Brain microvascular endothelial cell (primary cell): ENCODE data around the gene ADD3.

Experiments
- DNase-seq: peaks from one replicate; pipeline ENCODE4 v3.0.0-alpha.2; 2020
- H3K27ac ChIP-seq: fragments of 250-450 bp; sonication (Bioruptor Pico); 2 replicates; pipeline ENCODE4 v1.5.1; 2020; ENCODE audit warnings: mild to moderate bottlenecking, moderate library complexity
- H3K27me3 ChIP-seq: fragments of 250-450 bp; sonication (Bioruptor Pico); replicated peaks from 2 replicates; pipeline ENCODE4 v1.5.1; 2020; ENCODE audit warnings: mild to moderate bottlenecking
- H3K36me3 ChIP-seq: fragments of 250-450 bp; sonication (Bioruptor Pico); replicated peaks from 2 replicates; pipeline ENCODE4 v1.5.1; 2020; ENCODE audit warnings: mild to moderate bottlenecking
- H3K4me3 ChIP-seq: 2 replicates; pipeline ENCODE4 v1.5.1; 2011; ENCODE audit warnings: low read depth, mild to moderate bottlenecking, control low read depth, low read length, moderate library complexity
- CTCF ChIP-seq: IDR thresholded peaks from 2 replicates; pipeline ENCODE4 v1.5.1; 2011; ENCODE audit warnings: low read depth, mild to moderate bottlenecking, moderate library complexity, low read length, control low read depth, inconsistent platforms; ENCODE audit errors: missing control alignments
- in situ Hi-C: cut with HindIII; loops from 2 replicates; pipeline ENCODE4 v1.10.0; 2017; ENCODE audit warnings: low sequenced_read_pairs, low pct_ligation_motif_present

The ADD3 gene

GRCh38 chr10:110101464-110102144 is 93.8 kb downstream of the ADD3 start:
- Histone ChIP-seq H3K36me3 (peaks cover 3% of the 10 kb centered on the region), H3K27me3 (no peaks in the 10 kb centered on the region), H3K4me3 (no peak overlapping the region), H3K27ac (no peak overlapping the region)
- in situ Hi-C loops = no loop called here
- no peak for TF ChIP-seq CTCF
- no peak for DNase-seq

GRCh38 chr10:110103921-110104461 is 96.2 kb downstream of the ADD3 start:
- no peak overlapping the region for H3K4me3 ChIP-seq
- H3K27me3 ChIP-seq = no peaks in the 10 kb centered on the region
- peaks cover 3% of the 10 kb centered on the region for H3K36me3 ChIP-seq
- in situ Hi-C loops = no loop called here
- TF ChIP-seq CTCF = no peak
- DNase-seq = no peak
- no peak overlapping the region for H3K27ac ChIP-seq

GRCh38 chr10:110105873-110106272 is 98.1 kb downstream of the ADD3 start:
- no peak for DNase-seq
- TF ChIP-seq CTCF = no peak
- in situ Hi-C loops = no loop called here

GRCh38 chr10:110107430-110107829 is 99.6 kb downstream of the ADD3 start:
- in situ Hi-C loops = no loop called here
- H3K27me3 ChIP-seq = no peaks in the 10 kb centered on the region
- no peak for TF ChIP-seq CTCF
- H3K27ac ChIP-seq = no peak overlapping the region
- no peak overlapping the region for H3K4me3 ChIP-seq
- H3K36me3 ChIP-seq = no peaks in the 10 kb centered on the region
- no peak for DNase-seq

More at GRCh38 chr10:110105873-110106272, 98.1 kb downstream of the ADD3 start:
- no peaks in the 10 kb centered on the region for H3K36me3 ChIP-seq
- no peak overlapping the region for H3K4me3 ChIP-seq
- no peaks in the 10 kb centered on the region for H3K27me3 ChIP-seq
- H3K27ac ChIP-seq = no peak overlapping the region

GRCh38 chr10:110107887-110108286 is 100.1 kb downstream of the ADD3 start:
- no peak for DNase-seq
- in situ Hi-C loops = no loop called here
- no peak overlapping the region for H3K4me3 ChIP-seq
- H3K27ac ChIP-seq = no peak overlapping the region
- H3K36me3 ChIP-seq = peaks cover 3% of the 10 kb centered on the region
- TF ChIP-seq CTCF = no peak
- H3K27me3 ChIP-seq = no peaks in the 10 kb centered on the region

- TF ChIP-seq CTCF = no peak
- Histone ChIP-seq H3K4me3 (no peak overlapping the region), H3K27ac (no peak overlapping the region), H3K27me3 (no peaks in the 10 kb centered on the region), H3K36me3 (peaks cover 20% of the 10 kb centered on the region)
- in situ Hi-C loops = no loop called here
- DNase-seq = no peak
These were observed 101.7 kb downstream of the ADD3 start for GRCh38 chr10:110109511-110109910.
